Liver (tissue), 3 donors: Measurements from ENCODE around the gene ZPBP2.

Experiments
- EGR1 ChIP-seq, 2 donors: IDR thresholded peaks; 2 replicates each; pipeline ENCODE4 v1.6.1; 2016 to 2018; ENCODE audit warnings: antibody characterized with exemption in 2 of 2, low read depth in 2 of 2
- FOXA1 ChIP-seq: IDR thresholded peaks from 2 replicates; pipeline ENCODE4 v1.6.1; 2016; ENCODE audit warnings: antibody characterized with exemption
- HNF4A ChIP-seq, 2 donors: conservative IDR thresholded peaks; 2 replicates each; pipeline ENCODE4 v1.6.1; 2016; ENCODE audit warnings: antibody characterized with exemption in 2 of 2, mild to moderate bottlenecking in 2 of 2
- JUND ChIP-seq, 2 donors: IDR thresholded peaks; 2 replicates each; pipeline ENCODE4 v1.6.1; 2016; ENCODE audit warnings: antibody characterized with exemption in 2 of 2
- RAD21 ChIP-seq, 2 donors: IDR thresholded peaks; 2 replicates each; pipeline ENCODE4 v1.6.1; 2016; ENCODE audit warnings: antibody characterized with exemption in 2 of 2, mild to moderate bottlenecking in 2 of 2
- RXRA ChIP-seq, 2 donors: IDR thresholded peaks; 2 replicates each; pipeline ENCODE4 v1.6.1; 2017 to 2018; ENCODE audit warnings: antibody characterized with exemption in 2 of 2, mild to moderate bottlenecking in 1 of 2
- SP1 ChIP-seq: IDR thresholded peaks from 2 replicates; pipeline ENCODE4 v1.6.1; 2018; ENCODE audit warnings: antibody characterized with exemption, mild to moderate bottlenecking
- TAF1 ChIP-seq: conservative IDR thresholded peaks from 2 replicates; pipeline ENCODE4 v1.6.1; 2016; ENCODE audit warnings: antibody characterized with exemption, mild to moderate bottlenecking
- YY1 ChIP-seq: IDR thresholded peaks from 2 replicates; pipeline ENCODE4 v1.6.1; 2016; ENCODE audit warnings: antibody characterized with exemption, mild to moderate bottlenecking
- TF ChIP-seq, protein P1 (sequence below): fragments of 150-350 bp; IDR thresholded peaks from 2 replicates; pipeline ENCODE4 v1.5.1; 2017; ENCODE audit warnings: improper control_type of control experiment, low read depth, low read length; ENCODE audit not compliant: missing input control
- TF ChIP-seq, protein P2 (sequence below): IDR thresholded peaks from 2 replicates; pipeline ENCODE4 v1.6.1; 2016; ENCODE audit warnings: antibody characterized with exemption, mild to moderate bottlenecking
- TF ChIP-seq, protein P3 (sequence below): IDR thresholded peaks from 2 replicates; pipeline ENCODE4 v1.6.1; 2016; ENCODE audit warnings: antibody characterized with exemption
- TF ChIP-seq, protein P4 (sequence below): IDR thresholded peaks from 2 replicates; pipeline ENCODE4 v1.6.1; 2016; ENCODE audit warnings: antibody characterized with exemption
- TF ChIP-seq, protein P5 (sequence below): IDR thresholded peaks from 2 replicates; pipeline ENCODE4 v1.6.1; 2016; ENCODE audit warnings: antibody characterized with exemption
- donor health status: healthy.
- donor health status: healthy.

DNA sequence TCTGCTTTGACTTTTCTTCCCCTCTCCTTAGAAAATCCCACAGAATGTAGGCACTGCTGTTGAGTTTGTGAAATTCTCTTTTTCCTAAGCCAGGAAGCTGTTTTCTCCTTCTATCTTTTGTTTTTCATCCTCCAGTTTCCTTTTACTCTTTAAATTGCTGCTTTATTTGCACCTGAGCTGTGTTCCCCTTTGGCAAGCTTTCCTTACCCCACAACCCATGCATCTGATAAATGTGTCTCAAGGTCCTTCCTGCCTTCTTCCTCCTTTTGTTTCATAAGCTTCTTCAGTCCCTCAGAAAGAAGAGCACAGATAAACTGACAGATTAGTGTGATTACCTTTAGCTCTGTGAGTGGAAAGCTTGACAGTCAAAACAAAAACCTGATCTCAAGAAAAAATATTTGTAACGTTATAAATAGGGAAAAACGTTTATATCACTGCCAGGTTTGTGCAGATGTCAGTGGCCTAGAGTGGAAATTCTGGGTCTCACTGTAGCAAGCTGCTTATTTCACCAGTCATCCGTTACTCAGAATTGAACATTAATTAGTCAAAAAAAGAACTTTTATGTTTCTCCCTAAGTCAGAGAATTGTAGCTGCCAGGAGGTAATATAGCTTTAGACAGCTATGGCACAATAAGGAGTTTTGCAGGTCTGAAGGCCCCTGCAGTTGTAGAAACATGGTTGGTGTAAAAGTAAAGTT, 26.8 kb downstream of the ZPBP2 start:
- TF ChIP-seq, protein P1, sequence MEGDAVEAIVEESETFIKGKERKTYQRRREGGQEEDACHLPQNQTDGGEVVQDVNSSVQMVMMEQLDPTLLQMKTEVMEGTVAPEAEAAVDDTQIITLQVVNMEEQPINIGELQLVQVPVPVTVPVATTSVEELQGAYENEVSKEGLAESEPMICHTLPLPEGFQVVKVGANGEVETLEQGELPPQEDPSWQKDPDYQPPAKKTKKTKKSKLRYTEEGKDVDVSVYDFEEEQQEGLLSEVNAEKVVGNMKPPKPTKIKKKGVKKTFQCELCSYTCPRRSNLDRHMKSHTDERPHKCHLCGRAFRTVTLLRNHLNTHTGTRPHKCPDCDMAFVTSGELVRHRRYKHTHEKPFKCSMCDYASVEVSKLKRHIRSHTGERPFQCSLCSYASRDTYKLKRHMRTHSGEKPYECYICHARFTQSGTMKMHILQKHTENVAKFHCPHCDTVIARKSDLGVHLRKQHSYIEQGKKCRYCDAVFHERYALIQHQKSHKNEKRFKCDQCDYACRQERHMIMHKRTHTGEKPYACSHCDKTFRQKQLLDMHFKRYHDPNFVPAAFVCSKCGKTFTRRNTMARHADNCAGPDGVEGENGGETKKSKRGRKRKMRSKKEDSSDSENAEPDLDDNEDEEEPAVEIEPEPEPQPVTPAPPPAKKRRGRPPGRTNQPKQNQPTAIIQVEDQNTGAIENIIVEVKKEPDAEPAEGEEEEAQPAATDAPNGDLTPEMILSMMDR: no peak
- TF ChIP-seq, protein P2, sequence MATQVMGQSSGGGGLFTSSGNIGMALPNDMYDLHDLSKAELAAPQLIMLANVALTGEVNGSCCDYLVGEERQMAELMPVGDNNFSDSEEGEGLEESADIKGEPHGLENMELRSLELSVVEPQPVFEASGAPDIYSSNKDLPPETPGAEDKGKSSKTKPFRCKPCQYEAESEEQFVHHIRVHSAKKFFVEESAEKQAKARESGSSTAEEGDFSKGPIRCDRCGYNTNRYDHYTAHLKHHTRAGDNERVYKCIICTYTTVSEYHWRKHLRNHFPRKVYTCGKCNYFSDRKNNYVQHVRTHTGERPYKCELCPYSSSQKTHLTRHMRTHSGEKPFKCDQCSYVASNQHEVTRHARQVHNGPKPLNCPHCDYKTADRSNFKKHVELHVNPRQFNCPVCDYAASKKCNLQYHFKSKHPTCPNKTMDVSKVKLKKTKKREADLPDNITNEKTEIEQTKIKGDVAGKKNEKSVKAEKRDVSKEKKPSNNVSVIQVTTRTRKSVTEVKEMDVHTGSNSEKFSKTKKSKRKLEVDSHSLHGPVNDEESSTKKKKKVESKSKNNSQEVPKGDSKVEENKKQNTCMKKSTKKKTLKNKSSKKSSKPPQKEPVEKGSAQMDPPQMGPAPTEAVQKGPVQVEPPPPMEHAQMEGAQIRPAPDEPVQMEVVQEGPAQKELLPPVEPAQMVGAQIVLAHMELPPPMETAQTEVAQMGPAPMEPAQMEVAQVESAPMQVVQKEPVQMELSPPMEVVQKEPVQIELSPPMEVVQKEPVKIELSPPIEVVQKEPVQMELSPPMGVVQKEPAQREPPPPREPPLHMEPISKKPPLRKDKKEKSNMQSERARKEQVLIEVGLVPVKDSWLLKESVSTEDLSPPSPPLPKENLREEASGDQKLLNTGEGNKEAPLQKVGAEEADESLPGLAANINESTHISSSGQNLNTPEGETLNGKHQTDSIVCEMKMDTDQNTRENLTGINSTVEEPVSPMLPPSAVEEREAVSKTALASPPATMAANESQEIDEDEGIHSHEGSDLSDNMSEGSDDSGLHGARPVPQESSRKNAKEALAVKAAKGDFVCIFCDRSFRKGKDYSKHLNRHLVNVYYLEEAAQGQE: no peak
- no peak for TF ChIP-seq RAD21 (IDR thresholded peaks at IDR 0.05)
- TF ChIP-seq TAF1: no peak
- TF ChIP-seq, protein P3, sequence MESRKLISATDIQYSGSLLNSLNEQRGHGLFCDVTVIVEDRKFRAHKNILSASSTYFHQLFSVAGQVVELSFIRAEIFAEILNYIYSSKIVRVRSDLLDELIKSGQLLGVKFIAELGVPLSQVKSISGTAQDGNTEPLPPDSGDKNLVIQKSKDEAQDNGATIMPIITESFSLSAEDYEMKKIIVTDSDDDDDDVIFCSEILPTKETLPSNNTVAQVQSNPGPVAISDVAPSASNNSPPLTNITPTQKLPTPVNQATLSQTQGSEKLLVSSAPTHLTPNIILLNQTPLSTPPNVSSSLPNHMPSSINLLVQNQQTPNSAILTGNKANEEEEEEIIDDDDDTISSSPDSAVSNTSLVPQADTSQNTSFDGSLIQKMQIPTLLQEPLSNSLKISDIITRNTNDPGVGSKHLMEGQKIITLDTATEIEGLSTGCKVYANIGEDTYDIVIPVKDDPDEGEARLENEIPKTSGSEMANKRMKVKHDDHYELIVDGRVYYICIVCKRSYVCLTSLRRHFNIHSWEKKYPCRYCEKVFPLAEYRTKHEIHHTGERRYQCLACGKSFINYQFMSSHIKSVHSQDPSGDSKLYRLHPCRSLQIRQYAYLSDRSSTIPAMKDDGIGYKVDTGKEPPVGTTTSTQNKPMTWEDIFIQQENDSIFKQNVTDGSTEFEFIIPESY: no peak
- no peak for TF ChIP-seq YY1
- no peak for TF ChIP-seq SP1
- TF ChIP-seq, protein P4, sequence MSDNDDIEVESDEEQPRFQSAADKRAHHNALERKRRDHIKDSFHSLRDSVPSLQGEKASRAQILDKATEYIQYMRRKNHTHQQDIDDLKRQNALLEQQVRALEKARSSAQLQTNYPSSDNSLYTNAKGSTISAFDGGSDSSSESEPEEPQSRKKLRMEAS: no peak
- TF ChIP-seq RXRA (IDR thresholded peaks at IDR 0.05): no peak
- TF ChIP-seq, protein P5, sequence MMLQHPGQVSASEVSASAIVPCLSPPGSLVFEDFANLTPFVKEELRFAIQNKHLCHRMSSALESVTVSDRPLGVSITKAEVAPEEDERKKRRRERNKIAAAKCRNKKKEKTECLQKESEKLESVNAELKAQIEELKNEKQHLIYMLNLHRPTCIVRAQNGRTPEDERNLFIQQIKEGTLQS: no peak
- TF ChIP-seq JUND (IDR thresholded peaks at IDR 0.05): no peak
- TF ChIP-seq FOXA1: no peak
- no peak for TF ChIP-seq EGR1 (IDR thresholded peaks at IDR 0.05; ENCODE audit: low read depth in 2 of 2)
- TF ChIP-seq HNF4A (conservative IDR thresholded peaks at IDR 0.05): no peak
